Rectal smooth muscle tissue (tissue), 1 donor: ENCODE data around the gene DAGLA.

ENCODE experiments used
- H3K27ac ChIP-seq: one replicate; pipeline ENCODE4 v1.7.0; 2013; ENCODE audit warnings: low read depth, low read length, inconsistent platforms
- H3K27me3 ChIP-seq: one replicate; pipeline ENCODE4 v1.7.0; 2013; ENCODE audit warnings: low read length; ENCODE audit not compliant: control insufficient read depth, insufficient read depth
- H3K36me3 ChIP-seq: one replicate; pipeline ENCODE4 v1.7.0; 2013; ENCODE audit warnings: low read length; ENCODE audit not compliant: control insufficient read depth, insufficient read depth
- H3K4me1 ChIP-seq: one replicate; pipeline ENCODE4 v1.7.0; 2013; ENCODE audit warnings: low read length; ENCODE audit not compliant: control insufficient read depth, insufficient read depth
- H3K4me3 ChIP-seq: one replicate; pipeline ENCODE4 v1.7.0; 2013; ENCODE audit warnings: low read length
- H3K9ac ChIP-seq: one replicate; pipeline ENCODE4 v1.7.0; 2013; ENCODE audit warnings: low read length

The DAGLA gene

GRCh38 chr11:61750631-61751273, 70.6 kb downstream of the DAGLA start:
- H3K4me1 ChIP-seq: no peaks in the 10 kb centered on the region
- no peak overlapping the region for H3K4me3 ChIP-seq
- no peak overlapping the region for H3K27ac ChIP-seq
- no peaks in the 10 kb centered on the region for H3K36me3 ChIP-seq
- H3K9ac ChIP-seq: no peak overlapping the region
- peaks cover 6% of the 10 kb centered on the region for H3K27me3 ChIP-seq

GRCh38 chr11:61751384-61751783, 71.2 kb downstream of the DAGLA start:
- Histone ChIP-seq H3K36me3 (no peaks in the 10 kb centered on the region), H3K27ac (no peak overlapping the region), H3K4me1 (no peaks in the 10 kb centered on the region), H3K9ac (no peak overlapping the region), H3K27me3 (peaks cover 6% of the 10 kb centered on the region), H3K4me3 (no peak overlapping the region)

DNA sequence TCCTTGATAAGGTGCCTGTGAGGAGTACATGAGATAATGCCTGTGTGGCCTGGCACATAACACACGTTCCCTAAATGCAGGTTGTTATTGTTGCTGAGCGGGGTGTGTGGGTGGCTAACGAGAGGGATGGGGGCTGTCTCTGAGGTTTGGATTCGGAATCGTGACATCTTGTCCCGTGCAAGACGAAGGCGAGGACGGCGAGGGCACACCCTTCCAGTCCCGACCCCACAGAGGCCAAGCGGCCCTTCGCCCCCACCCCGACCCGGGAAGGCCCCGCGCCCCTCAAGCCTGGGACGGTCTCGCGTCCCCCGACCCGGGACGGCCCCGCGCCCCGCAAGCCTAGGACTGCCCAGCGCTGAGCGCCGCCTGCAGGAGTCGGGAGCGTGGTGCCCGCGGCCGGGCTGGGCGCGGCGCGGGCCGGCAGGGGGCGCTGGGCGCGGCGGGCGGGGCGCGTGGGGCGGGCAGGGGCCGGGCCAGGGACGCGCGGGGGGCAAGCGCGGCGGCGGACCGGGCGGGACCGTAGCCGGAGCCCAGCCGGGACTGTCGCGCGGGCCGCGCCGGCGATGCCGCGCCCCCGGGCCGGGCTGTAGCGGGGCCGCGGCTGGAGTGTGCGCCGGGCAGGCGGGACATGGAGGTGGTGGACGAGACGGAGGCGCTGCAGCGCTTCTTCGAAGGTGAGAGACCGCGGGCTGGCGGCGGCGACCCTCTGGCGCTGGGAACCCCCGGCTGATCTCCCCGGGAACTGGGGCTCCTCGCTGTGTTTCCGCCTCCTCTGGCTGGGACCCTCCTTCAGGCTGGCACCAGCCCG, 72.1 kb downstream of the DAGLA start, which contains the start of gene MYRF:
TSS of gene MYRF (plus strand) at position 520 of the 808 bp plus-strand sequence. CDS start at position 629, 109 bp downstream.
- Histone ChIP-seq H3K36me3 (no peaks in the 10 kb centered on the region), H3K9ac (peak within 1 kb of the TSS; percentile 39), H3K27ac (no peak within 1 kb of the TSS), H3K4me1 (no peaks in the 10 kb centered on the region), H3K27me3 (peaks cover 6% of the 10 kb centered on the region), H3K4me3 (peak within 1 kb of the TSS; percentile 54)

GRCh38 chr11:61752925-61753521, 72.8 kb downstream of the DAGLA start:
- Histone ChIP-seq H3K9ac (peak overlapping the region; percentile 39), H3K27ac (no peak overlapping the region), H3K27me3 (peaks cover 6% of the 10 kb centered on the region), H3K36me3 (no peaks in the 10 kb centered on the region), H3K4me1 (no peaks in the 10 kb centered on the region), H3K4me3 (peak overlapping the region; percentile 54)

- no peak overlapping the region for H3K4me3 ChIP-seq
- H3K27me3 ChIP-seq: peaks cover 7% of the 10 kb centered on the region
- no peaks in the 10 kb centered on the region for H3K36me3 ChIP-seq
- H3K9ac ChIP-seq: no peak overlapping the region
- H3K4me1 ChIP-seq: no peaks in the 10 kb centered on the region
- no peak overlapping the region for H3K27ac ChIP-seq
Measured at GRCh38 chr11:61753672-61754071, 73.5 kb downstream of the DAGLA start.

GRCh38 chr11:61754534-61755482, 74.6 kb downstream of the DAGLA start:
- no peak overlapping the region for H3K27ac ChIP-seq
- peaks cover 9% of the 10 kb centered on the region for H3K27me3 ChIP-seq
- no peaks in the 10 kb centered on the region for H3K36me3 ChIP-seq
- no peak overlapping the region for H3K4me3 ChIP-seq
- no peak overlapping the region for H3K9ac ChIP-seq
- H3K4me1 ChIP-seq: no peaks in the 10 kb centered on the region

- no peak overlapping the region for H3K27ac ChIP-seq
- H3K36me3 ChIP-seq: no peaks in the 10 kb centered on the region
- no peak overlapping the region for H3K9ac ChIP-seq
- H3K27me3 ChIP-seq: peaks cover 9% of the 10 kb centered on the region
- H3K4me3 ChIP-seq: no peak overlapping the region
- H3K4me1 ChIP-seq: no peaks in the 10 kb centered on the region
Measured at GRCh38 chr11:61756147-61756451, 75.9 kb downstream of the DAGLA start.

GRCh38 chr11:61756452-61757212, 76.4 kb downstream of the DAGLA start:
- Histone ChIP-seq H3K4me1 (no peaks in the 10 kb centered on the region), H3K27ac (no peak overlapping the region), H3K27me3 (peaks cover 9% of the 10 kb centered on the region), H3K4me3 (no peak overlapping the region), H3K36me3 (no peaks in the 10 kb centered on the region), H3K9ac (no peak overlapping the region)

DNA sequence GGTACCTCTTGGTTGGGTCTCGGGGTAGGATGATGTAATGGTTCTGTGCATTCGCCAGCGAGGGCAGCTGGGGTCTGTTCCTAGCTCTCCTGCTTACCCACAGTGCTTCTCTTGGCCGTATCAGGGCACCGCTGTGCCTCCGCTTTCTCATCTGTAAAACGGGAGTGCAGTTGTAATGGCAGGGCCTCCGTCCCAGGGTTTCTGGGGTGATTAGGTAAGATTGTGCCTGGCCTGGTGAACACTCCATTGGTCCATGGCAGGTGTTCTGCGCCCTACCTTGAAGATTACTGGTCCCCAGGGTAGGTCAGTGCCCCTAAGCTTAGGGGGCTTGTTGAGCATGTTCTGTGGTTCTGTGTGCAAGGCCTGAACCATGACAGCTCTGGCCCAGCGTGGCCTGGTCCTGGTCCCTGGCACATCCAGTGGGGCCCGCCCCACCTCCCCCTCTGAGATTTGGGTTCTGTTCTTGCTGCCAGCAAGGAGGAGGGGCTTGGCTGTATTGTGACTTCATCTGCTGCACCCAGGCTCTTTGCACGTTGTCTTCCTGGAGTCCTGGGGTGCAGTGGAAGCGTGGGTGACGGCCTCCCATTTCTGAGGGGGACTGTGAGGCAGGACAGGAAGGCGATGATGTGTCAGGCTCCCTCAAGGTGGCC, 77.1 kb downstream of the DAGLA start:
- no peak overlapping the region for H3K4me3 ChIP-seq
- no peaks in the 10 kb centered on the region for H3K4me1 ChIP-seq
- H3K36me3 ChIP-seq: no peaks in the 10 kb centered on the region
- no peak overlapping the region for H3K27ac ChIP-seq
- no peak overlapping the region for H3K9ac ChIP-seq
- peaks cover 9% of the 10 kb centered on the region for H3K27me3 ChIP-seq

- Histone ChIP-seq H3K27ac (no peak overlapping the region), H3K9ac (no peak overlapping the region), H3K27me3 (peaks cover 3% of the 10 kb centered on the region)
Measured at GRCh38 chr11:61760946-61761345, 80.8 kb downstream of the DAGLA start.

More at GRCh38 chr11:61760946-61761345, 80.8 kb downstream of the DAGLA start:
- H3K36me3 ChIP-seq: no peaks in the 10 kb centered on the region
- no peak overlapping the region for H3K4me3 ChIP-seq
- no peaks in the 10 kb centered on the region for H3K4me1 ChIP-seq
